ENCODE measurements around the gene KCNIP1.

The KCNIP1 gene

GRCh38 chr5:170783498-170784247, 279.9 kb downstream of the KCNIP1 start, which contains the start of gene GABRP:
Gene GABRP, plus strand, starts transcription at chr5:170783725. Its CDS starts 4,891 bp downstream, at chr5:170788616.
- no peak for TF ChIP-seq ZNF274 (IDR thresholded peaks at IDR 0.05; ENCODE audit: low read depth, low read length)
- no peak within 1 kb of the TSS for H3K4me3 ChIP-seq (ENCODE audit: low read length)

GRCh38 chr5:170785416-170785815, 281.6 kb downstream of the KCNIP1 start:
- no peak overlapping the region for H3K4me3 ChIP-seq (ENCODE audit: low read length)
- no peak for TF ChIP-seq ZNF274 (IDR thresholded peaks at IDR 0.05; ENCODE audit: low read depth, low read length)
